HG03469 (cell line): ENCODE measurements around the gene SLC1A5.
"Not testable (repeated sequence)": the region's sequence is repeated elsewhere in the genome, so short reads cannot be mapped to it uniquely, and the experiment has no call there.

Experiments
- ATAC-seq: cut with Tn5 transposase; IDR thresholded peaks from one replicate; pipeline ENCODE4 v1.9.1; 2021; ENCODE audit warnings: mild to moderate bottlenecking, moderate library complexity, moderate number of reproducible peaks; ENCODE audit not compliant: unreplicated experiment

The SLC1A5 gene

DNA sequence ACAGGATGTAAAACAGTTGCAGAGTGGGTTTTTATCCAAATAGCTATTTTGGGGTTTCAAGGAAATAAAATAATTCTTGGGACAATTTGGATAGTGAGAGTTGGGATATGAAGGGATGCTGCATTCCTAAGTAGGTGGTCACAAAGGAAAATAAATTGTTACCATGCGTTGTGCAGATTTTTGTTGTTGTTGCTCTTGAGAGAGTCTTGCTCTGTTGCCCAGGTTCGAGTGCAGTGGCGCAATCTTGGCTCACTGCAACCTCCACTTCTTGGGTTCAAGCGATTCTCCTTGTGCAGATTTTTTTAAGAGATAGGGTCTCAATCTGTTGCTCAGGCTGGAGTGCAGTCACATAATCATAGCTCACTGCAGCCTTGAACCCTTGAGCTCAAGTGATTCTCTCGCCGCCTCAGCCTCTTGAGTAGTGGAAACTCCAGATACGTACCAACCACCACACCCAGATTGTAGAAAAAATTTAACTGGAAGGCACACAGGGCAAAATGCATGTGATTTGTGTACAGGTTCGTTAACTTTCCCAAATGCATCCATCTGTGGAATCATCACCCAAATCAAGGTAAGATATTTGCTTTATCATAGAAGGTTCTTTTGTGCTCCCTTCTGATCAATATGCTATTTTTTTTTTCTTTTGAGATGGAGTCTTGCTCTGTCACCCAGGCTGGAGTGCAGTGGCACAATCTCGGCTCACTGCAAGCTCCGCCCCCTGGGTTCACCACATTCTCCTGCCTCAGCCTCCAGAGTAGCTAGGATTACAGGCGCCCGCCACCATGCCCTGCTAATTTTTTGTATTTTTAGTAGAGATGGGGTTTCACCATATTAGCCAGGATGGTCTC lies 16.0 kb downstream of the SLC1A5 start:
- no peak for ATAC-seq

DNA sequence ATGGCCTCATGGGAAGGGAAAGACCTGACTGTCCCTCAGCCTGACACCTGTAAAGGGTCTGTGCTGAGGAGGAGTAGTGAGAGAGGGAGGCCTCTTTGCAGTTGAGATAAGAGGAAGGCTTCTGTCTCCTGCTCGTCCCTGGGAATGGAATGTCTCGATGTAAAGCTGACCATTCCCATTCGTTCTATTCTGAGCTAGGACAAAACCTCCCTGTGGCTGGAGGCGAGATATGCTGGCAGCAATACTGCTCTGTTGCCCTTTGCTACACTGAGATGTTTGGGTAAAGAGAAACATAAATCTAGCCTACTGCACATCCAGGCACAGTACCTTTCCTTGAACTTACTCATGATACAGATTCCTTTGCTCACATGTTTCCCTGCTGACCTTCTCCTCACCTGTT lies 19.6 kb downstream of the SLC1A5 start:
- not testable (repeated sequence) for ATAC-seq

DNA sequence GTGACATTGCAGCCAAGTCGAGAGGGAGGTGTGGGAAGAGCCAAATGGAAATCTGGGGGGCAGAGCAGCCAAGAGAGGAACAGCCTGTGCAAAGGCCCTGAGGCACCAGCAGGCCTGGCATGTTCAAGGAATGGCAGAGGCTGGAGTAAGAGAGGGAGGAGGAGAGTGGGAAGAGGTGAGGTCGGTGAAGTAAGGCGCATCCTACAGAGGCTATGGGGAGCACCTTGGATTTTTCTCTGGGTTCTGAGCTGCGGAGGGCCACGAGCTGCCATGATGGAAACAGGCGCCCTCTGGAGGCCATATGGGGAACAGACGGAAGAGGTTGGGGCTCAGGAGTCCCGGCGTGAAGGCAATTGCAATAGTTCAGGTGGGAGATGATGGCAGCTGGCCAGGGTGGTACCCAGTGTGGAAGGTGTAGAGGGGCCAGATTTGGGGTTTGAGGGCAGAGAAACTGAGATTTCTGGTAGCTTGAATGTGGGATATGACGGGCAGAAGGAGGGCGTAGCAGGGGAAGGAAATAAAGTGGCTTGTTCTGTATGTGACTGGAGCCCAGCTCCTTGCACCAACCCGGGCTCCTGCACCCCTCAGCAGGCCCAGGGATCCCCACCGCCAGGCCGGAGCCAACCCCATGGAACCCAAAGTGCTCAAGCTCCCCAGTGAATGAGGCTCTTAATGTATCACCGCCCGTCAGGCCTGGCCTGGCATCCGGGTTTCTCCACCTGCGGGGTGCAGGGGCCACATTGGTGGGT lies 21.7 kb downstream of the SLC1A5 start:
- no peak for ATAC-seq

DNA sequence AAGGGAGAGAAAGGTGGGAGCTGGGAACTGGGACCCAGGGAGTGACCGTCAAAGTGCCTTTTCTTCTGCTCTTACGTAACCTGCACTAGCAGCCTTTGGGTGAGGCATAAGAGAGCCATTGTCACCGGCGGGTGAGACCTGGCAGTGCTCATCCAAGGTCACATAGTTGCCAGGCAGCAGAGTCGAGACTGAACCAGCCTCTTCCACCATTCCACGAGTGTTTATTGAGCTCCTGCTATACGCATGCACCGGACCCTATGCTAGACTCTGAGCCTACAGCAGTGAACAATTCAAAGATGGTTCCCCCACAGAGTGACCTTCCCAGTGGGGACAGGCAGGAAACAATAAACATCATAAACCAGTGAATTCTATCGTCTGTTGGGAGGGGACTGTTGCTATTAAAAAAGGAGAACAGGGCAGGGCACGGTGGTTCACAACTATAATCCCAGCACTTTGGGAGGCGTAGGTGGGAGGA lies 23.5 kb downstream of the SLC1A5 start:
- ATAC-seq = no peak

DNA sequence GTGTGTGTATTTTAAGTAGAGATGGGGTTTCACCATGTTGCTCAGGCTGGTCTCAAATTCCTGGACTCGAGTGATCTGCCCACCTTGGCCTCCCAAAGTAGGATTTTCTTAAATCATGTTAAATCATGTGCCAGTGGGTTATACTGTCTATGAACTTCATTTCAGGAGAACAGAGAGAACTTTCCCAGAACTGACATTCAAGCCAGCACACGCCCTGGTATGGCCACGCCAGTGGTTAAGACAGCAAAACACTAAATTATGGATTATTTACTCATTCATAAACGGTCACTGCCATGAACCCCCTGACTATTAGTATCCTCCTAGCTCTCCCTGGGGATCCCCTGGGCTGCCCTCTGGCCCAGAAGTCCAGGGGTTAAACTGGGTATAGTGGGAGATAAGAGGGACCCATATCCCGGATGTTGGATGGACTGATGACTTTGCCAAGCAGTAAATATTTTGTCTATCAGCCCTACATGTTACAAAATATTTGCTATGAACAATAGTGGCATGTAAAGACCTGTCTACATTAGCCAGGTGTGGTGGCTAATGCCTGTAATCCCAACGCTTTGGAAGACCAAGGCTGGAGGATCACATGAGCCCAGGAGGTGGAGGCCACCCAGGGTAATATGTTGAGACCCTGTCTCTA lies 26.0 kb downstream of the SLC1A5 start:
- ATAC-seq = no peak

DNA sequence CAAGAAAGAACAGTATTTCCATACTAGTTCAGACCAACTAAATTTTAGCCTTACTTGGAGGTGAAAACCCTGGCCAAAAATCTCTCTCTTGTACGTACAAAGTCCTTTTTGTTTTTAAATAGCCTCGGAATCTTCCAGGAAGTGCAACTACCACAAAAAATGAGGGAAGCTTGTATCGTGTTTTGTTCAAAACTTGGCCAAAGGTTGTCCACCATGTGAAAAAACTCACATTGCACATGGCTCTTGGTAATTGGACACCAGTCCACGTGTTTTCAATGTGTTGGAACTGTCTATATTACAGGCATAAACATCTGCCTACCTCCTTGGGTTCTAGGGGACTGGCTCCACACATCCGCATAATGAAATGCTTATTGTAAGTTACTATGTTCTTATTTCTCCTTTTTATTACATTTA lies 27.0 kb downstream of the SLC1A5 start:
- ATAC-seq = no peak

DNA sequence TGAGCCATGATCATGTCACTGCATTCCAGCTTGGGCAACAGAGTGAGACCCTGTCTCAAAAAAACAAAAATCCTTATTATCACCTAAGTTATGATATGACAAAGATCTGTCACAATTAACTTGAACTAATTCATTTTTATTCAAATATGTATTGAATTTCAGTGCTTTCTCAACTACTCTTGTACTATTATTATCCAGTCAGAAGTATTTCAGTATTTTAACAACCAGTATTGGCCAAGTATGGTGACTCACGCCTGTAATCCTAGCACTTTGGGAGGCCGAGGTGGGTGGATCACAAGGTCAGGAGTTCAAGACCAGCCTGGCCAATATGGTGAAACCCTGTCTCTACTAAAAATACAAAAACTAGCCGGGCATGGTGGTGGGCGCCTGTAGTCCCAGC lies 27.5 kb downstream of the SLC1A5 start:
- ATAC-seq = not testable (repeated sequence)

DNA sequence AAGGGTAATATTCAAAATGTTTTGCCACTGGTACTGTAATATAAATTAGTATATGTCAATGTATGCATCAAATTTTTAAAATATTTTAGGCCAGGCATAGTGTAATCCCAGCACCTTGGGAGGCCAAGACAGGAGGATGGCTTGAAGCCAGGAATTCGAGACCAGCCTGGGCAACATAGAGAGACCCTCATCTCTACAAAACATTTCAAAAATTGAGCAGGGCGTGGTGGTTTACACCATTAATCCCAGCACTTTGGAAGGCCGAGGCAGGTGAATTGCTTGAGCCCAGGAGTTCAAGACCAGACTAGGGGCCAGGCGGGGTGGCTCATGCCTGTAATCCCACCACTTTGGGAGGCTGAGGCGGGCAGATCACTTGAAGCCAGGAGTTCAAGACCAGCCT lies 28.0 kb downstream of the SLC1A5 start:
- no peak for ATAC-seq

DNA sequence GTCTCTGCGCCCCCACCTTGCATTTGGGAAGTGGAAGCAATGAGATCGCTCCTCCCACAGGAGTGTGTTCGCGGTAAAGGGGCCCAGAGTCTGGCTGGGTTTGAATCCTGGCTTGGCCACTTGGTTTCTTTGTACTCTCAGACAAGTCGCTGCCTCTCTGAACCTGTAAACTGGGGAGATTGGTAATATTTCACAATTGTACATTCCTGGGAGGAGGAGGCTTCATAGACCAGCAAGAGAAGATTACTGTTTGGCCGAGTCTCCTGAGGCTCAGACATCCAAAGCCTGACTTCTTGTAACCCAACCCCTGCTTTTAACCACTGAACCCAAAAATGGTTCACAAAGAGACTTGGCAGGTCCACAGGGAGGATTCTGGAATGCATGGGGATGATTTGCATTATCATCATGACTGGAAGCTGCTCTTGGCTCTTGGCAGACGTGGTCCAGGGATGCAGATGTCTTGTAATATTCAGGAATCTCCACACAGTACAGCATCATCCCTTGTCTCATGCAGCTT lies 28.5 kb downstream of the SLC1A5 start:
- ATAC-seq = no peak

DNA sequence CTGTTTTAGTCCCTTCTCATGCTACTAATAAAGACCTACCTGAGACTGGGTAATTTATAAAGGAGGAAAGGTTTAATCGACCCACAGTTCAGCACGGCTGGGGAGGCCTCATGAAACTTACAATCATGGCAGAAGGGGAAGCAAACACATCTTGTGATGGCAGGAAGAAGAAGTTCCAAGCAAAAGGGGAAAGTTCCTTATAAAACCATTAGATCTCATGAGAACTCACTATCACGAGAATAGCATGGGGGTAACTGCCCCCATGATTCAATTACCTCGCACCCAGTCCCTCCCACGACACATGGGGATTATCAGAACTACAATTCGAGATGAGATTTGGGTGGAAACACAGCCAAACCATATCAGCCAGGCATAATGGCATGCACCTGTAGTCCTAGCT lies 29.2 kb downstream of the SLC1A5 start:
- no peak for ATAC-seq

DNA sequence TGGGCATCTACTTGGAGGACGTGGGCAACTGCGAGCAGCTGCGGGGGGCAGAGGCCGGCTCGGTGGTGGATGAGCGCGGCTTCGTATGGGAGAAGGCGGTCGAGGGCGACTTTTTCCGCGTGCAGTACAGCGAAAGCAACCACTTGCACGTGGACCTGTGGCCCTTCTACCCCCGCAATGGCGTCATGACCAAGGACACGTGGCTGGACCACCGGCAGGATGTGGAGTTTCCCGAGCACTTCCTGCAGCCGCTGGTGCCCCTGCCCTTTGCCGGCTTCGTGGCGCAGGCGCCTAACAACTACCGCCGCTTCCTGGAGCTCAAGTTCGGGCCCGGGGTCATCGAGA lies 31.9 kb downstream of the SLC1A5 start:
- no peak for ATAC-seq

DNA sequence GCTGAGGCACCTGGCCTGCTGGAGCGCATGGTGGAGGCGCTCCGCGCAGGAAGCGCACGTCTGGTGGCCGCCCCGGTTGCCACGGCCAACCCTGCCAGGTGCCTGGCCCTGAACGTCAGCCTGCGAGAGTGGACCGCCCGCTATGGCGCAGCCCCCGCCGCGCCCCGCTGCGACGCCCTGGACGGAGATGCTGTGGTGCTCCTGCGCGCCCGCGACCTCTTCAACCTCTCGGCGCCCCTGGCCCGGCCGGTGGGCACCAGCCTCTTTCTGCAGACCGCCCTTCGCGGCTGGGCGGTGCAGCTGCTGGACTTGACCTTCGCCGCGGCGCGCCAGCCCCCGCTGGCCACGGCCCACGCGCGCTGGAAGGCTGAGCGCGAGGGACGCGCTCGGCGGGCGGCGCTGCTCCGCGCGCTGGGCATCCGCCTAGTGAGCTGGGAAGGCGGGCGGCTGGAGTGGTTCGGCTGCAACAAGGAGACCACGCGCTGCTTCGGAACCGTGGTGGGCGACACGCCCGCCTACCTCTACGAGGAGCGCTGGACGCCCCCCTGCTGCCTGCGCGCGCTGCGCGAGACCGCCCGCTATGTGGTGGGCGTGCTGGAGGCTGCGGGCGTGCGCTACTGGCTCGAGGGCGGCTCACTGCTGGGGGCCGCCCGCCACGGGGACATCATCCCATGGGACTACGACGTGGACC lies 32.4 kb downstream of the SLC1A5 start:
- ATAC-seq = no peak

DNA sequence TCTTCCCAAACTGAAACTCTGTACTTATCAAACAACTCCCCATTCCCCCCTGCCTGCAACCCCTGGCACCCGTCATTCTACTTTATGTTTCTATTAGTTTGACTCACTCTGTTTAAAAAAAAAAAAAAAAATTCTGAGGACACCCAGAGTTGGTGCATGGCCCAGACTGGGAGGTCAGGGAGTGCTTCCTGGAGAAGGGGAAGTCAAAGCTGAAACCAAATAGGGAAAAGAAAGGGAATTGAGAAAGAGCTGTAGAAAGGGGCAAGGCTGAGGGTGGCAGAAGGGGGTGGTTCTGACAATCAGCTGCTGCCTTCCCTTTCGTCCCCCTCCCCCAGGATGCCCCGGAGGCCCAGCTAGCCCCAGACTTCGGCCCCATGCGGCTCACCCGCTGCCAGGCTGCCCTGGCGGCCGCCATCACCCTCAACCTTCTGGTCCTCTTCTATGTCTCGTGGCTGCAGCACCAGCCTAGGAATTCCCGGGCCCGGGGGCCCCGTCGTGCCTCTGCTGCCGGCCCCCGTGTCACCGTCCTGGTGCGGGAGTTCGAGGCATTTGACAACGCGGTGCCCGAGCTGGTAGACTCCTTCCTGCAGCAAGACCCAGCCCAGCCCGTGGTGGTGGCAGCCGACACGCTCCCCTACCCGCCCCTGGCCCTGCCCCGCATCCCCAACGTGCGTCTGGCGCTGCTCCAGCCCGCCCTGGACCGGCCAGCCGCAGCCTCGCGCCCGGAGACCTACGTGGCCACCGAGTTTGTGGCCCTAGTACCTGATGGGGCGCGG lies 33.1 kb downstream of the SLC1A5 start:
- ATAC-seq = no peak

DNA sequence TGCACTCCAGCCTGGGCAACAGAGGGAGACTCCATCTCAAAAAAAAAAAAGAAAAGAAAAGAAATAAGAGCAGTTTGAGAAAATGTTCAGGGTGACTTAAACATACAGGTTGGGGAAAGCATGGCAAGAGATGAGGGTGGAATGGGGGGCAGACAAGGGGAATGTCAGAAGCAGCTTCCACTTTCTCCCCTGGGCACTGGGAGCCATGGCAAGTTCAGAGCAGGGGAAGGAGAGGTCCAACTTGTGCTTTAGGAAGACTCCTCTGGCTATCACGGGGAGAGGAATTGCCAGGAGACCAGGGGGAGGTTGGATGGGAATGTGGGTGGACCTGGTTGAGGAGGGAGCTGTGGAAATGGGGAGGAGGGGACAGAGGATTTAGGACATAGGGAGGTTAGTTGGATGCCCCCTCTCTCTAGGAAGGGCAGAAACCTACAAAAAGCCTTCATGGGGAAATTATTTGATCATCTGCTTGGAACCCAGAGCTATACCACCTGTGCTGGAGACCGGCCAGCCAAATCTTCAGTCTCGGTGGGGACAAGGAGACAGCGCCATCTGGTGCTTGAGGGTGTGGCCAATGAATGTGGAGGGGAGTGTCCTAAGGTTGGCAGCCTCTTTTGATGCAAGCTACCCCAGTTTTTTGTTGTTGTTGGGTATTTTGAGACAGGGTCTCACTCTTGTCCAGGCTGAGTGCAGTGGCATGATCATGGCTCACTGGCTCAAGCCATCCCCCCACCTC lies 34.8 kb downstream of the SLC1A5 start:
- ATAC-seq = no peak

DNA sequence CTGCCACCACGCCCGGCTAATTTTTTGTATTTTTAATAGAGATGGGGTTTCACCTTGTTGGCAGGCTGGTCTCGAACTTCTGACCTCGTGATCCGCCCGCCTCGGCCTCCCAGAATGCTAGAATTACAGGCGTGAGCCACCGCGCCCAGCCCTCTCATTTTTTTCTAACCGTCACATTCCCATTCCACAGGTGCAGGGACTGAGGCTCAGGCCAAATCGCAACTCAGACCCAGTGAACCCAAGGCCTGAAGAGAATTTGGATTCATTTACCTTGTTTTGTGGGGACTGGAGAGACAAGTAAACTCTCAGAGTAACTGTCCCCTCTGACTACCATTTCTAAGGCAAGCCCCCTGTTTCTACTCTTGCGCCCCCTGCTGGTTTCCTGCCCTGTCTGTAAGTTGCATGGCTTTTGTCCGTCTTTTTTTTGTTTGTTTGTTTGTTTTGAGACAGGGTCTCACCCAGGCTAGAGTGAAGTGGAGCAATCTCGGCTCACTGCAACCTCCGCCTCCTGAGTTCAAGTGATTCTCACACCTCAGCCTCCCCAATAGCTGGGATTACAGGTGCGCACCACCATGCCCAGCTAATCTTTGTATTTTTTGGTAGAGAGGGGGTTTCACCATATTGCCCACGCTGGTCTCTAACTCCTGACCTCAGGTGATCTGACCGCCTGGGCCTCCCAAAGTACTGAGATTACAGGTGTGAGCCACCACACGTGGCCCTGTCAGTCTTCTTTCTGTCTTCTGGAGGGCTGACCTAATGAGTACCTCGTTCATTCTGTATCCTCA lies 39.9 kb downstream of the SLC1A5 start:
- ATAC-seq = no peak

DNA sequence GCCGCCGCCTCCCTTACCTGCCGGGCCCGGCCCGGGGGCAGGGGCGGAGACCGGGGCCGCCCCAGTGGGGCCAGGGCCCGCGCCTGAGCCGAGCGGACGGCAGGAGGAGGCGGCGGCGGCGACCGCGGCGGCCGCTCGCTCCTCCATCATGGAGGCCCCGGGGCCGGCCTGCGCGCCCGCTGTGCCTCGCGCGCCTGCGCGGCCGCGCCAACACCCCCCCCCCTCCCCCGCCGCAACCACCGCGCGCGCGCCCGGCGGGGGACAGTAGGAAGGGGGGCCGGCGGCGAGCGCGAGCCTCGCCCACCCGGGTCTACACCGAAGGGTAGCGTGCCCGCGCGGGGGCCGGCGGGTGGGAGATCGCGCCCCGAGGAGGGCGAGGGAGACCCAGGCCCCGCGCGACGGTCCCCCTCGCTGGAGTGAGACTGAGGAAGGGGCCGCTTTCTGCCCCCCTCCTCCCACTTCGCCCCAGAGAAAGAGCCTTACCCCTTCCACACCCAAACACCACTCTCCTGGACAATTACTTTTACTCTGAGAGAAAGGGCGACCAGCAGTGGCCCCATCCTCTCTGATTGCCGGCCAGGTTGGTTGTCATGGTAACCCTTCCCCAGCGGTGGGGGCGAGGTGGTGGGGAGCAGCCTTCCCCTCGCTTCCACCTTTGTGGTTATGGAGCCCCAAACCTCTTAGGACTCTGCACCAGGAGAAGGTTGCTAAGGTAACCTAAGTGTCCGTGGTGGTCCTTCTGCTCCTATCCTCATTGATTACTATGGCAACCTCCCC lies 41.9 kb downstream of the SLC1A5 start, which contains the start of gene STRN4:
STRN4 (minus strand) TSS at position 170 of the 777 bp plus-strand sequence; CDS start at position 150, 20 bp downstream.
- ATAC-seq = no peak

DNA sequence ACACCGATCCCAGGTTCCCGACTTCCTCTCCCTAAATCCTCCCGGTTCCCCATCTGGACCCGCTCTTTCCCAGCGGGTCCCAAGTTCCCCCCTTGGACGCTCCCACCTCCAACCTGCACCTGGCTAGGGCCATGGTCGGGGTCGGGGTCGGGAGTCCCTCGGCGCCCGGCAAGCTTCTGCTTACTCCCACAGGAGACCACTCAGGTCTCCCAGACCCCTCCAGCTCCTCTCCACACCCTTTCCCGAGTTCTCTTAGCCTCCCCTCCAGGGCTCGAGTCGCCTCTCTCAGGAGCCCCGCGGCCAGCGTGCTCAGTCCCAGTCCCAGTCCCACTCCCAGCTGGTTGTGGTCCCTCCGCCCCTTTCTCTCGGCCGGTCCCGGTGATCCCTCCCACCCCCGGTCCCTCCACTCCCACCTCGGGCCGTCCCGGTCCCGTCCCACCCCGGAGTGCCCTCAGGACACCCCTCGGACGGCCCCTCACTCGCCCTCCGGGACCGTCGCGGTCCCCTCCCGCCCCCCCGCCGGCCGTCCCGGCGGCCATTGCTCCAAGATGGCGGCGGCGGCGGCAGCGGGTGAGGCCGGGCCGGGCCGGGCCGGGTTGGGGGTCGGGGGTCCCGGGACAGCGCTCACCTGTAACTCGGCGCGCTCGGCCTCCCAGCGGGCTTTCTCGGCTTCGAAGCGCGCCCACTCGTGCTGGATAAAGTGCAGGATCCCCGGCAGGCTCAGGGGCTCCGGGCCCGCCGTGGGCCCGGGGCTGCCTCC lies 42.7 kb downstream of the SLC1A5 start, which contains the start of gene FKRP:
FKRP (plus strand) TSS at position 537 of the 760 bp plus-strand sequence. CDS start 9,394 bp downstream, outside the sequence.
- ATAC-seq = no peak
